Ishikawa (cell line): ENCODE measurements around the gene TNIK.

Experiments used
- CREB1 ChIP-seq: IDR thresholded peaks from 2 replicates; pipeline ENCODE4 v1.6.1; 2012; ENCODE audit warnings: low read depth
- EGR1 ChIP-seq: IDR thresholded peaks from 2 replicates; pipeline ENCODE4 v1.6.1; 2012
- EP300 ChIP-seq: IDR thresholded peaks from 2 replicates; pipeline ENCODE4 v1.6.1; 2012; ENCODE audit warnings: borderline replicate concordance
- NFIC ChIP-seq: IDR thresholded peaks from 2 replicates; pipeline ENCODE4 v1.6.1; 2012
- RAD21 ChIP-seq: IDR thresholded peaks from 2 replicates; pipeline ENCODE4 v1.6.1; 2012; ENCODE audit warnings: low read depth
- TAF1 ChIP-seq: IDR thresholded peaks from 2 replicates; pipeline ENCODE4 v1.6.1; 2012; ENCODE audit warnings: low read depth, mild to moderate bottlenecking
- TCF12 ChIP-seq: IDR thresholded peaks from 2 replicates; pipeline ENCODE4 v1.6.1; 2012; ENCODE audit warnings: low read depth
- TEAD4 ChIP-seq: IDR thresholded peaks from 2 replicates; pipeline ENCODE4 v1.6.1; 2012
- ZBTB7A ChIP-seq: IDR thresholded peaks from 2 replicates; pipeline ENCODE4 v1.6.1; 2012; ENCODE audit warnings: low read depth
- TF ChIP-seq, protein P1 (sequence below): IDR thresholded peaks from 2 replicates; pipeline ENCODE4 v1.6.1; 2012

DNA sequence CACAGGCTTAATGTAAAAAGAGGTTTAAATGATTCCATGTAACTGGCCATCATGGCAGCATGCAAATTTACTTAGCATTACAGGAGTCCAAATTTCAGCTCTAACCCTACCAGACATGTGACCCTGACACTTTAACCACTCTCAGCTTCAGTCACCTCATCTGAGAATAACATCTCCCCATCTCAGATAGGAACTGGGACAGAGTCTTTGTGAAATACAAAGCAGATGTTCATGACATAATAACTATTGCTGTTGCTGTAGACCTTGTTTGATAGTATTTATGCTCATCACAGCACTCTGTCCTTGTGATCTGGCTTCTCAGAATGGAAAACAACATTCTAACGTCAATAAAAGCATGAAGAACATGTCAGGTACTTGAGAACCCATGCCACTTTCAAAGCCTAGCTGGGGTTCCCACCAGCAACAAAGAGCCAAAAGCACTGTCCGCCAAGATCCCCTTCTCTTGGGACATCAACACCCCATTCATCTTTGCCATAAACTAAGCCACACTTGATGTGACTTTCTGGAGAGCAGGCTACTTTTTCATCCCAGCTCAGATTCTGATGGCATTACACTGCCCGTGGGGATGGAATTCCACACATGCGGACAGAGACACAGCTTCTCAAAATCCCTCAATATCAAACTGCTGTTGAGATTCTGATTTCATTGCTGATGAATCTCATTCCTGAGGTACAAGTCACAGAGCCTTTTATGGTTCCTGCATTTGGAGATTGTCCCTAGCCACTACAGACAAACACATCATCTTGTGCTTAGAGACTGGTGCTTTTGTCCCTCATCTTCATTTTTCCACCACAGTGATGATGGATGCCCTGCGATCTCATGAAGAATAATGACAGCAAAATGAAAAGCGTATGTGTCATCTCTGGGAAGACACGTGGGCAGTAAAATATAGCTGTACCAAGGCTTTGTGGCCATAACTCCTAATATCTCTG lies 202.7 kb downstream of the TNIK start:
- no peak for TF ChIP-seq RAD21
- no peak for TF ChIP-seq TCF12
- TF ChIP-seq TAF1: no peak
- TF ChIP-seq, protein P1, sequence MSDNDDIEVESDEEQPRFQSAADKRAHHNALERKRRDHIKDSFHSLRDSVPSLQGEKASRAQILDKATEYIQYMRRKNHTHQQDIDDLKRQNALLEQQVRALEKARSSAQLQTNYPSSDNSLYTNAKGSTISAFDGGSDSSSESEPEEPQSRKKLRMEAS: no peak
- TF ChIP-seq TEAD4: no peak
- no peak for TF ChIP-seq EP300
- no peak for TF ChIP-seq EGR1
- no peak for TF ChIP-seq ZBTB7A
- TF ChIP-seq NFIC: no peak
- no peak for TF ChIP-seq CREB1
